Stimulated activated naive B cell treated with anti-CD40 and anti-IgM and Interleukin-4, amounts not matched to agents 10 μg/mL and 1 μg/mL and 100 μg/mL, for 72 hours (primary cell): ENCODE data around the gene INTS1.

Experiments
- ATAC-seq, 2 donors: fragments of 150-1000 bp; cut with Tn5 transposase; replicated peaks; 2 replicates each; pipeline ENCODE4 v1.10.0; 2021; ENCODE audit warnings: moderate library complexity in 1 of 2
- DNase-seq: peaks from one replicate; pipeline ENCODE4 v3.0.0; 2021
- H3K27ac Mint-ChIP-seq: one replicate; pipeline ENCODE4 v1.8.0; 2022; ENCODE audit warnings: mild to moderate bottlenecking, mixed read lengths
- H3K27me3 Mint-ChIP-seq, 2 donors: one replicate each; pipeline ENCODE4 v1.8.0; 2022; ENCODE audit warnings: mixed read lengths in 2 of 2
- H3K36me3 Mint-ChIP-seq, 2 donors: one replicate each; pipeline ENCODE4 v1.8.0; 2022; ENCODE audit warnings: mixed read lengths in 2 of 2, mild to moderate bottlenecking in 1 of 2
- H3K4me1 Mint-ChIP-seq, 2 donors: one replicate each; pipeline ENCODE4 v1.8.0; 2022; ENCODE audit warnings: mixed read lengths in 2 of 2, mild to moderate bottlenecking in 1 of 2
- H3K4me3 Mint-ChIP-seq, 2 donors: one replicate each; pipeline ENCODE4 v1.8.0; 2022; ENCODE audit warnings: mild to moderate bottlenecking in 2 of 2, mixed read lengths in 2 of 2, moderate library complexity in 1 of 2
- H3K9me3 Mint-ChIP-seq, 2 donors: one replicate each; pipeline ENCODE4 v1.8.0; 2022; ENCODE audit warnings: mixed read lengths in 2 of 2, mild to moderate bottlenecking in 1 of 2

Gene INTS1

DNA sequence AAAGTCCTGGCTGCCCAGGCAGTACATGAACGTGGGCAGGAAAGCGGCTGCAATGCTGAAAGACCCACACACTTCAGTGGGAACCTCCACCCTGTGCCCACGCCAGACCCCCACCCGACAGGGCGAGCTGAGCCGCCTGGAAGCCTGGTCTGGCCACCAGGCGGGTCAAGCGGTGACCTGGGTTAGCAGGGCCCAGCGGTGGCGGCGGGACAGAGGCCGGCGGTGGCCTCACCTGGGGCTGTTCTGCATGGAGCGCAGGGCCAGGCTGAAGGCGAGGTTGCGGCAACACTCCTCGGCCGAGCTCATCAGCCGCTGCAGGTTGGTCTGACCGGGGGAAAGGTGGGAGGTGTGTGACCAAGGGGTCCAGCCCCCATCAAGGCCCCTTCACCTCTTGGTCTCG lies 33.3 kb downstream of the INTS1 start:
- Mint-ChIP-seq H3K36me3 (peaks cover 28 to 35% of the 10 kb centered on the region in 2 donors), H3K9me3 (no peaks in the 10 kb centered on the region), H3K27me3 (no peaks in the 10 kb centered on the region), H3K27ac (no peak overlapping the region), H3K4me3 (no peak overlapping the region), H3K4me1 (peaks cover 6 to 24% of the 10 kb centered on the region in 2 donors)
- no peak for DNase-seq
- ATAC-seq: no peak

DNA sequence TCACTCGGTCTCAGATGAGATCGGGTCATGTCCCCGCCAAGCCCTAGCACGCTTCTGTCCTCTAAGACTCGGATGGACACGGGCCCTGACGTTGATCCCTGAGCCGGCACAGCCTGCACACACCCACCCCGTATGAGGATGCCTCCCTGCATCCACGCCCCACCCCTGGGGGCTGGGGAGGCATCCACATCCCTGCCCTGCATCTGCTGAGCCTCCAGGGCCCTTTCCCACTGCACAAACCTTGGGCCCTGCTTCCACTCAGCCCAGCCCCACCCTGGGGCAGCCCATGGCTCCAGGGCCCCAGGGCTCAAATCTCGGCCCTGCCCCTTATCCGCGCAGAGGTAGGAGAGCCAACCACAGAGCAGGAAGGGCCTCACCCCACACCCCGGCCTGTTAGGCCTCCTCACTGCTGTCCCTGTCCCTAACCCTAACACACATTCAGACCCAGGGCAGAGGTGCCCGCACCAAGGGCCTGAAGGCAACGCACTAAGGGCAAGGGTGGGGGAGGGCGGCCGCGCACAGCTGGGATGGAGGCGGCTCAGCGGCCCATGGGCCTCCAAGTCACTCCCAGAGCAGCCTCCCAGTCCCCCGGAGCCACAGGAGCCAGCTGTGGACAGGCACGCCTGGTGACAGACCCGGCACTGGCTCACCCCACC lies 35.4 kb downstream of the INTS1 start:
- no peak overlapping the region for H3K27ac Mint-ChIP-seq

DNA sequence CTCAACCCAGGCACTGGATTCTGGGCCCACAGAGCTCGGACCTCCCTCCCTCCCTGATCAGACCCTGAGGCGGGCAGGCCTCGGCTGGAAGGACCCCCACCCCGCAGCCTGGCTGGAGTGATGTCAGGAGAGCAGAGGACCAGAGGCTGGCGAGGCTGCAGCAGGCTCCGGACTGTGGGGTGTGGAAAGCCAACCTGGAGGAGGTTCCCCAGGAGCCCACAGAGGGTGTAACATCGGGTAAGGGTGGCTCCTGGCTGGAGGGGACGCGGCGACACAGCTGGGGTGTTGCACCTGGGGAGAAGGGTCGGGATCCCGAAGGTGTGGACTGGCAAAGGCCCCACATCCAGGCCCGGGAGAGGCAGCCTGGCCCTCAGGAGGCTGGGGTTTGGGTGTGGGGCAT lies 36.0 kb downstream of the INTS1 start:
- Mint-ChIP-seq H3K9me3 (no peaks in the 10 kb centered on the region), H3K27me3 (no peaks in the 10 kb centered on the region), H3K36me3 (peaks cover 14% of the 10 kb centered on the region in 2 donors), H3K27ac (peak overlapping the region; percentile 48), H3K4me3 (no peak overlapping the region), H3K4me1 (peaks cover 2 to 10% of the 10 kb centered on the region in 2 donors)
- no peak for DNase-seq
- ATAC-seq: no peak

More for the DNA sequence above, 35.4 kb downstream of the INTS1 start:
- Mint-ChIP-seq H3K36me3 (peaks cover 17 to 20% of the 10 kb centered on the region in 2 donors), H3K4me1 (peaks cover 2 to 14% of the 10 kb centered on the region in 2 donors), H3K9me3 (no peaks in the 10 kb centered on the region), H3K27me3 (no peaks in the 10 kb centered on the region), H3K4me3 (no peak overlapping the region)
- DNase-seq: no peak
- ATAC-seq: no peak

DNA sequence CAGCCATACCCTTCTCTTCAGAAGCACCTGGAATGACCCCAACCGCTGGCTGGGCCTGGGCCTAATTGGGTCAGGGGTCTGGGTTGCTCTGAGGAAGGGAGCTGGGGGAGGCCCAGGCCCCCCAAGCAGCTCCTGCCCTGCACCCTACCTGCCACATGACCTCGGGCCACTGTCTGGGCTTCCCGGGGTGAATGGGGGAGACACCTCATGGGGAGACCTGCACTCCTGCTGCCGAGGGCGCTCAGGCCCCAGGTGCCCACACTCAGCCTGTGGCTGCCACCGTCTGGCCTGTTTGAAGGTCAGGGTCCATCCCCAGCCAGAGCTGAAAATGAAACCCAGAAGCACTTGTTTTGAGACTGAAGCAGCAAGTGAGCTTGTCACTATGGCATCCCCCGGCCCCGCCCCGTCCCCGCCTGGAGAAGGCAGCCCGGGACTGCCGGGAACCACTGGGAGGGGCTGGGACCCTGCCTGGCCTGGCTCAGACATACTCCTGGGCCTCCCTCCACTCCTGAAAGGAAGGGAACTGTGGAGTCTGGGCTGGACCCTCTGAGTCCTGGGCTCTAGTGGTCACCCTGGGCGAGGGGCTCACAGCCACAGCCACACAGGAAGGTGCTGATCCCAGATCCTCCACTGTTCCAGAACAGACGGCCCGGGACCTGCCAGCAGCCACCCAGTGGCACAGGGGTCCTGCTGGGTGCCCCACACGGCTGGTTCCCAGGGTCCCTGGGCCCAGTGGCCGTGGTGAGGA lies 37.5 kb downstream of the INTS1 start:
- Mint-ChIP-seq H3K9me3 (no peaks in the 10 kb centered on the region), H3K4me3 (no peak overlapping the region), H3K27me3 (no peaks in the 10 kb centered on the region), H3K27ac (no peak overlapping the region), H3K4me1 (peaks cover 2 to 13% of the 10 kb centered on the region in 2 donors), H3K36me3 (peaks cover 4 to 7% of the 10 kb centered on the region in 2 donors)
- no peak for ATAC-seq
- no peak for DNase-seq

DNA sequence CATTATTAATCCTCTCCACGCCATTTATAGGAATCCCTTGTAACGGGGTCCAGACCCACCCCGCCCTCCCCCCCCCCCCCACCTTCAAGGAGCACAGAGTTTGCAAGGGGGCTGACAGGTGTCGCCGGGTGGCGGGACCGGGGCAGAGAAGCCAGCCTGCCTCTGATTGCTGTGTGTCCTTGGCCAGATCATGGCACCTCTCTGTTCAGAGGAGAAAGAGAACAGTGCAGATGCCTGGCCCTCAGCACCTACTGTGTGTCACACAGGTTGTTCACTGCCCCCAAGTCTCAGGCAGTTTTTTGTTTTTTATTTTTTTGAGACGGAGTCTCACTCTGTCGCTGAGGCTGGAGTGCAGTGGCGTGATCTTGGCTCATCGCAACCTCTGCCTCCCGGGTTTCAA lies 39.5 kb downstream of the INTS1 start:
- DNase-seq: no peak
- no peak overlapping the region for H3K4me3 Mint-ChIP-seq
- H3K27me3 Mint-ChIP-seq: no peaks in the 10 kb centered on the region
- H3K4me1 Mint-ChIP-seq: peaks cover 10 to 32% of the 10 kb centered on the region in 2 donors
- H3K27ac Mint-ChIP-seq: no peak overlapping the region
- ATAC-seq: no peak
- H3K36me3 Mint-ChIP-seq: peaks cover 3 to 4% of the 10 kb centered on the region in 2 donors
- H3K9me3 Mint-ChIP-seq: no peaks in the 10 kb centered on the region

DNA sequence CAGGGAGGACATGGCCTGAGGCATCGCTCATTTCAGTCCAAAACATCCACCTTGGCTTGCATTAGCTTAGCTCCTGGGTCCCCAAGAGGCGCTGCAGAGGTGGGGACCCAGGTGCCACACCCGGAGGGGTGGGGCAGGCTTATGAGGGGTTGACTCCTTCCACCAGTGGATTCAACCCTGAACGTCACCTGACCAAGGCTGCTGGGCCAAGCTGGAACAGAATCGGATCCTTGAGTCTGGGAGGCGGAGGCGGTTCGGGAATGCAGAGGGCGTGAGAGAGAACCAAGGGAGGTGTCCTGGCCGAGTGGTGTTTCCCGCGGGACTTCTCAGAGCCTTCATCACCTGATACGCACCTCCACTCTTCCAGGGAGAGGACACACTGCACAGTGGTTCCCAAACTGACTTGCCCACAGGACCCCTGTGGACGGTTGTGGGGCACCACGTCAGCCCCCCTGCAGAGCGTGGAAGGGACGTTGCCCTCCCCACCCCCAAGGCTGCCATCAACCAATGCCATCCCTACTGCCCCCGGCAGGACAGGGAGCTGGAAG lies 40.4 kb downstream of the INTS1 start:
- Mint-ChIP-seq H3K4me1 (peaks cover 10 to 35% of the 10 kb centered on the region in 2 donors), H3K4me3 (no peak overlapping the region), H3K27me3 (no peaks in the 10 kb centered on the region), H3K9me3 (no peaks in the 10 kb centered on the region), H3K27ac (no peak overlapping the region), H3K36me3 (peaks cover 3 to 4% of the 10 kb centered on the region in 2 donors)
- ATAC-seq (no peak), DNase-seq (no peak)

DNA sequence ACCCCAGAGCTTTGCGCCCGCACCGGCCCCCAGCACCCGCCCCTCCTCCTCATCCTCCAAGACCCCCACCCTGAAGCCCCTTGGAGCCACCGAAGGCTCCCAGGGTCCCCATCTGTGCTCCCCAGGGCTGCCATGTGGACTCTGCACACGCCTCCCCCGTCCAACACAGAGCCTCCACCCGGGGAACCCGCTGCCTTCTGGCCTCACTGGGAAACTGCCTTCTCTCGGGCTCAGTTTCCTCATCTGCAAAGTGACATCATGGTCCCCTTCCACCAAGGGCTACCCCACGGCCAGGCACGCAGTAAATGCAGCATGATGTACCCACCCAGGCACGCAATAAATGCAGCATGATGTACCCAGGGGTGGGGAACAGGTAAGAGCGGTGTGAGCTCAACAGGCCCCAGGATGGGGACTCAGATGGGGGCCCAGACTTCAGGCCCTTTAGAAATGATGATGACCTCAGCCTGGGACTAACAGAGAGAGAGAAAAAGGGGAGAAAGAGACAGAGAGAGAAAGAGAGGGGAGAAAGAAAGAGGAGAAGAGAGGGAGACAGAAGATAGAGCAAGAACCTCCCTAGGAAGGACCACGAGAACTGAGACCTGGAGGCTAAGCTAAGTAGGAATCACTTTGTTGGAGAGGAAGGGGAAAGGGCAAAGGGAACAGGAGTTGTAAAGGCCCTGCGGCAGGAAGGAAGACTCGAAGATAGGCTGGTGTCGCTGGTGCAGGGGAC lies 42.4 kb downstream of the INTS1 start:
- Mint-ChIP-seq H3K27ac (peak overlapping the region; percentile 60), H3K36me3 (no peaks in the 10 kb centered on the region), H3K27me3 (no peaks in the 10 kb centered on the region), H3K4me1 (peaks cover 13 to 40% of the 10 kb centered on the region in 2 donors), H3K4me3 (no peak overlapping the region), H3K9me3 (no peaks in the 10 kb centered on the region)
- ATAC-seq: no peak
- DNase-seq: no peak

DNA sequence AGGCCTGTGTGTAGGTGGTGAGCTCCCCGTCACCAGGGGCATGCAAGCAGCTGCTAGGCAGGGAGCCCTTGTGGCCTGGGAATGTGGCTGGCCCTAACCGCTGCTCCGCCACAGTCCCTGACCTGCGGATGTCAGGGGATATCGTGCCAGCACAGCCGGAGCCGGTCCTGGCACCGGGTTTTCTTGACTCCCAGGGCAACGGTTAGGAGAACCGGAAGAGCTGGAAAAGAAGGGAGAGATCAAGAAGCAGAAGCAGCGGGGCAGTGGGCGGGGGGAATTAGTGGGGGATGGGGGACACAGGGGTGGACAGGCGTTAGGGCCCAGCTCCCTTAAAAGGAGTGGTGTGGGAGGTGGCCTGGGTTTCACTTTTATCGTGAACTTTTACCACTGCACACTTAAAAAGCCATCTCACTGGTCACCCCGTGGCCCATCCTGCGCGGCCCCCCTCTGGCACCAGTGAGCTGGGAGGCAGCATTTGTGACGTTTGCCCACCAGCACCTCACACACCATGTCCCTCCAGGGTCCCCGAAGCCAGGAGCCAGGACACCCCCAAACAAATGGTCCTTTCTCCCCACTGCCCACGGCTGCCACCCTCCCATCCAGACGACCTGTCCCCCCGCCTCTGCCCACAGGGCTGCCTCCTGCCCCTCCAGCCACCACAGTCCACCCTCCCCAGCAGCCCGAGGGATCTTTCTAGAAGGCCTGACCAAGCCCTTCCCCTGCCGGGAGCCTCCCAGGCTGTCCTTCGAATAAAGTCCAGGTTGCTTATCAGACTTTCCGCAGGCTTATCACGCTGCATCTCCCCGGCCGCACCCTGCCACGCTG lies 43.2 kb downstream of the INTS1 start:
- Mint-ChIP-seq H3K4me1 (peaks cover 13 to 34% of the 10 kb centered on the region in 2 donors), H3K27ac (peak overlapping the region; percentile 71), H3K4me3 (peak overlapping the region; percentile 45 to 46), H3K9me3 (no peaks in the 10 kb centered on the region), H3K36me3 (no peaks in the 10 kb centered on the region), H3K27me3 (no peaks in the 10 kb centered on the region)
- no peak for ATAC-seq
- no peak for DNase-seq

DNA sequence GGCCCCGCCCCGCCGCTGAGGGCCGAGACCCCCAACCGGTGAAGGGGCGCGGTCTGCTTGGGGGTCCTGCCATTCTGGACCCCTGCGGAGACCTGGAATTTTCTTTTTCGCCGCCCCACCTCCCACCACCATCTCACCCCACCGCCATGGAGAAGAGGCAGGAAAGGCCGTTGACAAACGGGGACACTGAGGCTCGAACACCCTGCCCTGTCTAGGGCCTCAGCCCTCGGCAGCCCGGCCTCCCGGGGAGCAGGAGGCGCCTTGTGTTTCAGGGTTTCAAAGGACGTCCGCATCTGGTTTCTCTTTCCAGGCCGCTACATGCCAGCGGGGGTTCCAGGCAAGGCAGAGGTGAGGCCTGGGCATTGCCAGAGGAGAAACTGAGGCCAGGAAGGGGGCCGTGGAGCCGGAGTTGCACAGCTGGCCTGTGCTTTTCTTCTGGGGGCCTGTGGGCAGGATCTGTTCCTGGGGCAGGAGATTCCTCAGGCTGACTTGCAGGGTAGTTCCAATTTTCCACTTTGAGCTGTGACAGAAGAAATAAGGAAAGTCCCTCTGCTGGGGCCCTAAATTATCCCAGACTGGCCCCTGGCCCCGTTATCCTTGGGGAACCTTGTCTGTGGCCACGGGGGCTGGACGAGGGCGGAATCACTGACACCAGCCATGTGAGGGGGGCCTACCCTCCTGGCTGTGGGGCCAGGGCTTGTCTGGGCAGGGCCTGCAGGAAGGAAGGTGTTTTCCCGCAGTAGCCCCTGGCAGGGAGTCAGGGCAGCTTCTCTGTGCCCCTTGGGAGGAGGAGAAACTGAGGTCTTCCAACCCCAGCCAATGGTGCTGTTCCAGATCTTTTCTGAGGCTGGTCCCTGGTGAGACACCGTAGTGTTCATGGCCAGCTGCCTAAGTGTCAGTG lies 44.0 kb downstream of the INTS1 start:
- no peaks in the 10 kb centered on the region for H3K27me3 Mint-ChIP-seq
- H3K4me1 Mint-ChIP-seq: peaks cover 13 to 34% of the 10 kb centered on the region in 2 donors
- peak overlapping the region; percentile 73 to 84 for H3K4me3 Mint-ChIP-seq
- DNase-seq: no peak
- H3K27ac Mint-ChIP-seq: peak overlapping the region; percentile 71
- H3K36me3 Mint-ChIP-seq: no peaks in the 10 kb centered on the region
- ATAC-seq: no peak
- no peaks in the 10 kb centered on the region for H3K9me3 Mint-ChIP-seq

DNA sequence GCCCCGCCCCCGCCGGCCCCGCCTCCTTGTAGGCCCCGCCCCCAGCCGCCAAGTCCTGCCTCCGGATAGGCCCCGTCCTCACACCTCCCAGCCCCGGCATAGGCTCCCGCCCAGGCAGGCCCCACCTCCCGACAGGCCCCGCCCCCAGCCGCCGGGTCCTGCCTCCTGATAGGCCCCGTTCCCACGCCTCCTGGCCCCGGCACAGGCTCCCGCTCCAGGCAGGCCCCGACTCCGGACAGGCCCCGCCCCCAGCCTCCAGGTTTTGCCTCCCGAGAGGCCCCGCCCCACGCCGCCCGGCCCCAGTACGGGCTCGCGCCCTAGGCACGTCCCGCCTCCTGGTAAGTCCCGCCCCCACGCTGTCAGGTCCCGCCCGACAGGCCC lies 44.7 kb downstream of the INTS1 start:
- peak; percentile 93 to 95 for ATAC-seq

DNA sequence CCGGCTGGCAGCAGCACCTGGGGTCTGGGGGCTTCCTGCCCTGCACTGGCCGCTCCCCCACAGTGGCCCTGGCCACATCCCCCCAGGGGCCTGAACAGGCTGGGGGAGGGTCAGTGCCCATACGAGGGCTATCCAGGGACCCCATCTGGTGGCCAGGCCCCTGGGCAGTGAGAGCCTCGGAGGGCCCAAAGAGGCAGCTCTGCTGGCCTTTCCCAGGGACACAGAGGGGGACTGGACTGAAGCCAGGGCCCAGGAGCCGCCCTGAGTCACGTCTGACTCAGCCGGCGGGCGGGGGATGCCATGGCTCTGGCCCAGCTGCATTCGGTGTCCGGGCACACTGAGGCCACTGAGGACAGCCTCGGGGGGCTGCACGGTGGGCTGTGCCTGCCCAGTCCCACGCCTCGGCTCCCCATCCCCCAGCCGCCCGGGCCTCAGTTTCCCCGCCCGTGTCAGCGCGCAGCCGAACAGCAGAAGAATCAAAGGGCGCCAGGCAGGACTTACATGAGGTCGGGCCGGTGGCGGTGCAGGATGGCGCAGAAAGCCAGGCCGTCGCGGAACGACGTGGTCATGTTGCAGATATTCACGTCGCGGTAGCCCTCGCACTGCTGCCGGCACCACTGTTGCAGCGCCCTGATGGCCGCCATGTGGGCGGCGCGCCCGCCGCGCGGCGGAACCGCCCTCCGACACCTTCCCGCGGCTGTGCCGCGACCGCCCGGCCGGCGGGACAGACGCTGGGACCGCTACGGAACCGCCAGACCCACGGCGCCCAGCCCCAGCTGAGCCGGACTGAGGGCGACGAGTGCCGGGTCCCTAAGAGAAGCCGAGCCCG lies 45.3 kb downstream of the INTS1 start, which contains the start of gene MICALL2:
TSS of gene MICALL2 (minus strand) at position 788 of the 829 bp plus-strand sequence. CDS start at position 644, 144 bp downstream.
- peaks cover 0 to 4% of the 10 kb centered on the region in 2 donors for H3K27me3 Mint-ChIP-seq
- H3K4me1 Mint-ChIP-seq: peaks cover 13 to 34% of the 10 kb centered on the region in 2 donors
- H3K36me3 Mint-ChIP-seq: no peaks in the 10 kb centered on the region
- no peaks in the 10 kb centered on the region for H3K9me3 Mint-ChIP-seq
- peak within 1 kb of the TSS; percentile 71 for H3K27ac Mint-ChIP-seq
- ATAC-seq (peak; percentile 38 to 44), DNase-seq (no peak)
- peak within 1 kb of the TSS; percentile 78 to 84 for H3K4me3 Mint-ChIP-seq

More for the DNA sequence above, 44.7 kb downstream of the INTS1 start:
- DNase-seq: peak; percentile 97
- Mint-ChIP-seq H3K27ac (no peak overlapping the region), H3K4me1 (peaks cover 13 to 34% of the 10 kb centered on the region in 2 donors), H3K27me3 (no peaks in the 10 kb centered on the region), H3K36me3 (no peaks in the 10 kb centered on the region), H3K9me3 (no peaks in the 10 kb centered on the region), H3K4me3 (peak overlapping the region; percentile 78 to 84)
